OCI-LY7 (cell line): ENCODE measurements around the gene GALK1. TPM values are rescaled to one million over a fixed set of nuclear protein-coding genes. Genes with fewer than 3 reads are reported as not detected.
A peak's percentile ranks its signal among the peaks of the same experiment; 100 is the strongest.
"Not testable (repeated sequence)": the region's sequence is repeated elsewhere in the genome, so short reads cannot be mapped to it uniquely, and the experiment has no call there.

Experiments
- BruUV-seq: library from RNA; stranded (reverse); fragments of 400-500 nt; replicated peaks from 2 replicates; lab custom pipeline; 2021; lab: Mats Ljungman, UMichigan
- CTCF ChIA-PET: fragments of 300-600 bp; sonication (Branson Sonifier 250); formaldehyde crosslinking; loops from one replicate; lab custom pipeline; 2022; ENCODE audit warnings: antibody characterized with exemption; ENCODE audit not compliant: unreplicated experiment; lab: Charles Lee
- POLR2A ChIA-PET: fragments of 300-600 bp; sonication (Branson Sonifier 250); formaldehyde crosslinking; loops from one replicate; lab custom pipeline; 2022; ENCODE audit warnings: antibody characterized with exemption; lab: Charles Lee
- DNase-seq: peaks from one replicate; pipeline ENCODE4 v3.0.0-alpha.2; 2015; ENCODE audit warnings: low spot score
- H2AFZ ChIP-seq: fragments of 200-600 bp; sonication (generic), shearing (Covaris generic); 2 replicates; pipeline ENCODE4 v1.6.1; 2014; ENCODE audit warnings: mild to moderate bottlenecking, antibody characterized with exemption, low read length, moderate library complexity
- H3K27ac ChIP-seq: fragments of 200-600 bp; sonication (generic); 2 replicates; pipeline ENCODE4 v1.5.1; 2014; ENCODE audit warnings: mixed run types, low read depth, mild to moderate bottlenecking, moderate library complexity, low read length, inconsistent platforms; ENCODE audit not compliant: poor library complexity, severe bottlenecking
- H3K36me3 ChIP-seq: fragments of 200-600 bp; sonication (generic); 2 replicates; pipeline ENCODE4 v1.6.1; 2014; ENCODE audit warnings: mild to moderate bottlenecking, antibody characterized with exemption, low read length, moderate library complexity, mixed read lengths; ENCODE audit not compliant: insufficient read depth
- H3K4me1 ChIP-seq: fragments of 200-600 bp; sonication (generic); 2 replicates; pipeline ENCODE4 v1.5.1; 2014; ENCODE audit warnings: mild to moderate bottlenecking, low read length; ENCODE audit not compliant: insufficient read depth, poor library complexity, severe bottlenecking
- H3K4me2 ChIP-seq: fragments of 200-600 bp; sonication (generic); 2 replicates; pipeline ENCODE4 v1.6.1; 2014; ENCODE audit warnings: mild to moderate bottlenecking, low read length
- H3K4me3 ChIP-seq: fragments of 200-600 bp; sonication (generic); 2 replicates; pipeline ENCODE4 v1.5.1; 2014; ENCODE audit warnings: mild to moderate bottlenecking, low read depth, low read length; ENCODE audit not compliant: poor library complexity, severe bottlenecking
- H3K79me2 ChIP-seq: fragments of 200-600 bp; sonication (generic); 2 replicates; pipeline ENCODE4 v1.6.1; 2016; ENCODE audit warnings: low read depth, mild to moderate bottlenecking, low read length, moderate library complexity, mixed read lengths; ENCODE audit not compliant: insufficient read depth
- H3K9me2 ChIP-seq: fragments of 200-600 bp; sonication (generic); 2 replicates; pipeline ENCODE4 v1.6.1; 2016; ENCODE audit warnings: mild to moderate bottlenecking, low read length, mixed read lengths; ENCODE audit not compliant: insufficient read depth
- H3K9me3 ChIP-seq: fragments of 200-600 bp; sonication (generic); 2 replicates; pipeline ENCODE4 v1.6.1; 2014; ENCODE audit warnings: mild to moderate bottlenecking, mixed run types, low read length, mixed read lengths
- H4K20me1 ChIP-seq: fragments of 200-600 bp; sonication (generic); 2 replicates; pipeline ENCODE4 v1.6.1; 2014; ENCODE audit warnings: mild to moderate bottlenecking, antibody characterized with exemption, low read length, moderate library complexity, mixed read lengths; ENCODE audit not compliant: insufficient read depth
- CTCF ChIP-seq: fragments of 200-600 bp; sonication (generic); conservative IDR thresholded peaks from 2 replicates; pipeline ENCODE4 v1.5.1; 2014; ENCODE audit warnings: mild to moderate bottlenecking, antibody characterized with exemption, low read length, moderate library complexity, mixed read lengths
- EZH2phosphoT487 ChIP-seq: fragments of 200-600 bp; sonication (generic); IDR thresholded peaks from 2 replicates; pipeline ENCODE4 v1.6.1; 2018; ENCODE audit warnings: low read depth, borderline replicate concordance, mild to moderate bottlenecking, mixed run types, antibody characterized with exemption, low read length, moderate library complexity, mixed read lengths
- intact Hi-C: fragments of 100-400 bp; cut with micrococcal nuclease; formaldehyde crosslinking; loops from one replicate; pipeline ENCODE4 v1.10.0; 2022; ENCODE audit not compliant: unreplicated experiment
- total RNA-seq, 2 experiments: library from RNA; depleted of rRNA in 1 of 2; stranded (reverse); fragments of >200 nt in 1 of 2; shearing (Covaris generic) in 1 of 2; gene quantifications; 2 replicates each; pipeline ENCODE4 v1.2.3, GENCODE V29; 2014 to 2022

Gene GALK1
- total RNA-seq, 2 experiments from 2014 or later = 74.8 to 99.4 TPM

DNA sequence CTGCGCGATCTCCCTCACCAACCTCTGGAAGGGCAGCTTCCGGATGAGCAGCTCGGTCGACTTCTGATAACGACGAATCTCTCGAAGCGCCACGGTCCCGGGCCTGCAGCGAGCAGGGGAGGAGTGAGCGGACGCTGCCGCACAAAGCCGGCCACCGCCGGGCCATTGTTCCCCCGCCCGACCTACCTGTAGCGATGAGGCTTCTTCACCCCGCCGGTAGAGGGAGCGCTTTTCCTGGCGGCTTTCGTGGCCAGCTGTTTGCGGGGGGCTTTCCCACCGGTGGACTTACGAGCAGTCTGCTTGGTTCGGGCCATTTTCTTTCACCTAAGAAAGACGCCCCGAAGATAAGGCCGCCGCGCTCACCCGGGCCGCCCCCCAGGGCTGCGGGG is 13.9 kb upstream of the GALK1 start:
- TF ChIP-seq CTCF (peak; percentile 90), EZH2phosphoT487 (no peak)
- no peaks in the 10 kb centered on the region for H3K9me3 ChIP-seq
- H3K4me1 ChIP-seq = peaks cover 40% of the 10 kb centered on the region
- ChIA-PET CTCF (no interaction called here), POLR2A (interaction anchor here (0.6 to 2.0 kb wide), 3 partner anchors 10 to 79 kb away, joined by 3 to 8 read pairs (median 4); partner anchors contain the start of gene GALK1)
- DNase-seq = peak; percentile 84
- peaks cover 46% of the 10 kb centered on the region for H3K36me3 ChIP-seq
- peaks cover 33% of the 10 kb centered on the region for H3K79me2 ChIP-seq
- peak overlapping the region; percentile 85 for H3K4me2 ChIP-seq
- no TSS peak for BruUV-seq
- intact Hi-C loops = loop anchor here (1.0 to 5.0 kb wide), 3 partner anchors 14 to 488 kb away; partner anchors contain the start of genes GALK1, TRIM65 and UBALD2
- H2AFZ ChIP-seq = no peak overlapping the region
- H3K4me3 ChIP-seq = peak overlapping the region; percentile 83
- H4K20me1 ChIP-seq = peaks cover 24% of the 10 kb centered on the region
- peak overlapping the region; percentile 84 for H3K27ac ChIP-seq
- H3K9me2 ChIP-seq = no peaks in the 10 kb centered on the region

GRCh38 chr17:75778066-75778860 is 13.3 kb upstream of the GALK1 start:
- CTCF ChIA-PET, H2AFZ ChIP-seq, DNase-seq, H3K9me3 ChIP-seq, H3K9me2 ChIP-seq: not testable (repeated sequence)
- POLR2A ChIA-PET = interaction anchor here (0.6 to 2.0 kb wide), 5 partner anchors 8 to 202 kb away, joined by 3 to 8 read pairs (median 4); partner anchors contain the start of gene GALK1
- Histone ChIP-seq H3K4me1 (peaks cover 34% of the 10 kb centered on the region), H3K4me3 (peak overlapping the region; percentile 83), H3K79me2 (peaks cover 33% of the 10 kb centered on the region), H3K27ac (peak overlapping the region; percentile 84), H4K20me1 (peaks cover 24% of the 10 kb centered on the region), H3K4me2 (peak overlapping the region; percentile 85), H3K36me3 (peaks cover 46% of the 10 kb centered on the region)
- TSS peak; percentile 77 for BruUV-seq
- intact Hi-C loops = loop anchor here (2.0 to 5.0 kb wide), 2 partner anchors 119 to 489 kb away; partner anchors contain the start of genes TRIM65 and UBALD2

- ChIA-PET CTCF (no interaction called here), POLR2A (interaction anchor here (0.9 to 2.0 kb wide), 5 partner anchors 7 to 78 kb away, joined by 4 to 8 read pairs (median 4); partner anchors contain the start of genes GALK1, UNK and WBP2)
- peaks cover 33% of the 10 kb centered on the region for H3K79me2 ChIP-seq
- peaks cover 46% of the 10 kb centered on the region for H3K36me3 ChIP-seq
- H4K20me1 ChIP-seq = peaks cover 24% of the 10 kb centered on the region
- peaks cover 26% of the 10 kb centered on the region for H3K4me1 ChIP-seq
- TF ChIP-seq CTCF = no peak
- TF ChIP-seq EZH2phosphoT487 = no peak
- no peaks in the 10 kb centered on the region for H3K9me2 ChIP-seq
- no peaks in the 10 kb centered on the region for H3K9me3 ChIP-seq
- no TSS peak for BruUV-seq
- DNase-seq = no peak
- intact Hi-C loops = loop anchor here (5.0 kb wide), 1 partner anchor 490 kb away; the partner anchor contains the start of gene UBALD2
- no peak overlapping the region for H3K27ac ChIP-seq
- peak overlapping the region; percentile 85 for H3K4me2 ChIP-seq
- H3K4me3 ChIP-seq = peak overlapping the region; percentile 83
- no peak overlapping the region for H2AFZ ChIP-seq
Observed at GRCh38 chr17:75777296-75777922, 12.4 kb upstream of the GALK1 start.
